IMR-90 (cell line): ENCODE results near the gene HOXD10.

ENCODE experiments used
- CEBPB ChIP-seq: IDR thresholded peaks from 2 replicates; pipeline ENCODE4 v1.6.1; 2012; ENCODE audit warnings: low read depth, low read length, improper control_type of control experiment
- CTCF ChIP-seq: conservative IDR thresholded peaks from 2 replicates; pipeline ENCODE4 v1.5.1; 2012; ENCODE audit warnings: mild to moderate bottlenecking, low read depth, low read length, improper control_type of control experiment
- ELK1 ChIP-seq: fragments of 150-350 bp; IDR thresholded peaks from 2 replicates; pipeline ENCODE4 v1.6.1; 2016; ENCODE audit warnings: low read depth, mild to moderate bottlenecking, low read length, moderate library complexity, borderline replicate concordance
- MAFK ChIP-seq: IDR thresholded peaks from 2 replicates; pipeline ENCODE4 v1.6.1; 2012; ENCODE audit warnings: low read depth, low read length, improper control_type of control experiment
- POLR2A ChIP-seq: IDR thresholded peaks from 2 replicates; pipeline ENCODE4 v1.6.1; 2012; ENCODE audit warnings: mild to moderate bottlenecking, low read depth, low read length
- RAD21 ChIP-seq: IDR thresholded peaks from 2 replicates; pipeline ENCODE4 v1.6.1; 2012; ENCODE audit warnings: low read length, improper control_type of control experiment
- RFX5 ChIP-seq: IDR thresholded peaks from 2 replicates; pipeline ENCODE4 v1.8.0; 2012; ENCODE audit warnings: low read depth, mild to moderate bottlenecking, low read length, moderate library complexity
- USF2 ChIP-seq: fragments of 150-350 bp; IDR thresholded peaks from 2 replicates; pipeline ENCODE4 v1.6.1; 2017; ENCODE audit warnings: mild to moderate bottlenecking, antibody characterized with exemption, low read length, low read depth

GRCh38 chr2:176117823-176118371, 1.3 kb downstream of the HOXD10 start:
- TF ChIP-seq USF2 = no peak
- no peak for TF ChIP-seq CEBPB
- no peak for TF ChIP-seq ELK1
- no peak for TF ChIP-seq CTCF
- TF ChIP-seq RFX5 = no peak
- TF ChIP-seq POLR2A = no peak
- TF ChIP-seq RAD21 = no peak
- TF ChIP-seq MAFK = no peak
